HEK293 (cell line): ENCODE measurements around the gene SMIM36.

Experiments
- CTCF ChIA-PET: fragments of 350-600 bp; formaldehyde crosslinking; extraction: SDS; loops from one replicate; lab custom pipeline; 2021; ENCODE audit warnings: antibody characterized with exemption; lab: Yijun Ruan, JAX
- POLR2A ChIA-PET: fragments of 300-600 bp; formaldehyde crosslinking; extraction: SDS; loops from one replicate; lab custom pipeline; 2020; ENCODE audit warnings: antibody characterized with exemption, inconsistent platforms; lab: Yijun Ruan, JAX
- H3K27ac ChIP-seq: fragments of 200-500 bp; sonication (Bioruptor generic); 2 replicates; pipeline ENCODE4 v1.5.1; 2014; ENCODE audit warnings: low read depth, low read length, control low read depth, inconsistent platforms; ENCODE audit errors: extremely low read depth
- H3K36me3 ChIP-seq, 2 experiments: fragments of 200-500 bp in 1 of 2; sonication (Bioruptor generic) in 1 of 2; 1 replicate in 1 of 2; 2 replicates in 1 of 2; pipeline ENCODE4 v1.5.1; 2014 to 2017; ENCODE audit warnings: inconsistent platforms in 2 of 2, low read length in 2 of 2; ENCODE audit not compliant: control insufficient read depth in 2 of 2, insufficient read depth in 1 of 2
- H3K4me1 ChIP-seq: fragments of 200-500 bp; sonication (Bioruptor generic); 2 replicates; pipeline ENCODE4 v1.5.1; 2014; ENCODE audit warnings: mild to moderate bottlenecking, low read length, inconsistent platforms; ENCODE audit not compliant: control insufficient read depth, insufficient read depth
- H3K4me3 ChIP-seq: 2 replicates; pipeline ENCODE4 v1.5.1; 2011; ENCODE audit warnings: low read depth, mild to moderate bottlenecking, control low read depth, low read length, moderate library complexity
- H3K9me3 ChIP-seq: fragments of 200-500 bp; sonication (Bioruptor generic); 2 replicates; pipeline ENCODE4 v1.5.1; 2014; ENCODE audit warnings: low read depth, low read length, inconsistent platforms; ENCODE audit not compliant: control insufficient read depth, insufficient read depth
- EGR2 ChIP-seq: fragments of 450-650 bp; formaldehyde crosslinking; IDR thresholded peaks from 2 replicates; pipeline ENCODE4 v1.5.1; 2016; ENCODE audit warnings: low read depth, missing biosample characterization, missing genetic modification characterization
- GFI1B ChIP-seq: fragments of 450-650 bp; formaldehyde crosslinking; IDR thresholded peaks from 2 replicates; pipeline ENCODE4 v1.5.1; 2016; ENCODE audit warnings: missing biosample characterization, missing genetic modification characterization
- GLI2 ChIP-seq: fragments of 450-650 bp; formaldehyde crosslinking; IDR thresholded peaks from 2 replicates; pipeline ENCODE4; 2017; ENCODE audit warnings: missing biosample characterization, missing genetic modification characterization, low read depth, borderline replicate concordance
- PRDM1 ChIP-seq: fragments of 450-650 bp; formaldehyde crosslinking; IDR thresholded peaks from 2 replicates; pipeline ENCODE4; 2016; ENCODE audit warnings: missing biosample characterization, missing genetic modification characterization
- SP7 ChIP-seq: fragments of 450-650 bp; formaldehyde crosslinking; IDR thresholded peaks from 2 replicates; pipeline ENCODE4 v1.5.1; 2016; ENCODE audit warnings: missing biosample characterization, missing genetic modification characterization
- ZBTB48 ChIP-seq: fragments of 450-650 bp; formaldehyde crosslinking; IDR thresholded peaks from 2 replicates; pipeline ENCODE4 v1.5.1; 2016; ENCODE audit warnings: missing biosample characterization, missing genetic modification characterization
- ZFP41 ChIP-seq: fragments of 450-650 bp; formaldehyde crosslinking; IDR thresholded peaks from 2 replicates; pipeline ENCODE4 v1.5.1; 2016; ENCODE audit warnings: missing biosample characterization, missing genetic modification characterization, borderline replicate concordance
- ZNF114 ChIP-seq: fragments of 450-650 bp; formaldehyde crosslinking; IDR thresholded peaks from 2 replicates; pipeline ENCODE4 v1.5.0; 2017; ENCODE audit warnings: missing biosample characterization, missing genetic modification characterization
- ZNF132 ChIP-seq: fragments of 450-650 bp; formaldehyde crosslinking; IDR thresholded peaks from 2 replicates; pipeline ENCODE4 v1.5.1; 2017; ENCODE audit warnings: missing biosample characterization, missing genetic modification characterization, borderline replicate concordance
- ZNF26 ChIP-seq: fragments of 450-650 bp; formaldehyde crosslinking; IDR thresholded peaks from 2 replicates; pipeline ENCODE4 v1.5.1; 2016; ENCODE audit warnings: missing biosample characterization, missing genetic modification characterization
- ZNF292 ChIP-seq: fragments of 450-650 bp; formaldehyde crosslinking; IDR thresholded peaks from 2 replicates; pipeline ENCODE4 v1.5.1; 2016; ENCODE audit warnings: low read depth, missing biosample characterization, missing genetic modification characterization, borderline replicate concordance
- ZNF555 ChIP-seq: fragments of 450-650 bp; formaldehyde crosslinking; conservative IDR thresholded peaks from 2 replicates; pipeline ENCODE4 v1.5.1; 2017; ENCODE audit warnings: missing biosample characterization, mild to moderate bottlenecking, missing genetic modification characterization, inconsistent platforms
- ZNF561 ChIP-seq: fragments of 450-650 bp; IDR thresholded peaks from 2 replicates; pipeline ENCODE4 v1.5.1; 2018; ENCODE audit warnings: missing biosample characterization, missing genetic modification characterization, borderline replicate concordance
- ZNF629 ChIP-seq: fragments of 450-650 bp; formaldehyde crosslinking; IDR thresholded peaks from 2 replicates; pipeline ENCODE4 v1.5.1; 2017; ENCODE audit warnings: missing biosample characterization, missing genetic modification characterization
- ZNF645 ChIP-seq: fragments of 450-650 bp; formaldehyde crosslinking; IDR thresholded peaks from 2 replicates; pipeline ENCODE4; 2016; ENCODE audit warnings: missing biosample characterization, missing genetic modification characterization
- ZNF707 ChIP-seq: fragments of 450-650 bp; formaldehyde crosslinking; IDR thresholded peaks from 2 replicates; pipeline ENCODE4 v1.5.1; 2016; ENCODE audit warnings: missing biosample characterization, missing genetic modification characterization
- ZNF768 ChIP-seq: fragments of 450-650 bp; formaldehyde crosslinking; IDR thresholded peaks from 2 replicates; pipeline ENCODE4 v1.5.1; 2018; ENCODE audit warnings: missing biosample characterization, mild to moderate bottlenecking, missing genetic modification characterization
- ZNF837 ChIP-seq: fragments of 450-650 bp; formaldehyde crosslinking; IDR thresholded peaks from 2 replicates; pipeline ENCODE4 v1.5.1; 2016; ENCODE audit warnings: missing biosample characterization, missing genetic modification characterization
- ZNF843 ChIP-seq: fragments of 450-650 bp; formaldehyde crosslinking; IDR thresholded peaks from 2 replicates; pipeline ENCODE4 v1.5.1; 2016; ENCODE audit warnings: missing biosample characterization, missing genetic modification characterization
- TF ChIP-seq, protein P1 (sequence below): fragments of 450-650 bp; formaldehyde crosslinking; IDR thresholded peaks from 2 replicates; pipeline ENCODE4 v1.5.1; 2016; ENCODE audit warnings: missing biosample characterization, missing genetic modification characterization, borderline replicate concordance

SMIM36 gene

DNA sequence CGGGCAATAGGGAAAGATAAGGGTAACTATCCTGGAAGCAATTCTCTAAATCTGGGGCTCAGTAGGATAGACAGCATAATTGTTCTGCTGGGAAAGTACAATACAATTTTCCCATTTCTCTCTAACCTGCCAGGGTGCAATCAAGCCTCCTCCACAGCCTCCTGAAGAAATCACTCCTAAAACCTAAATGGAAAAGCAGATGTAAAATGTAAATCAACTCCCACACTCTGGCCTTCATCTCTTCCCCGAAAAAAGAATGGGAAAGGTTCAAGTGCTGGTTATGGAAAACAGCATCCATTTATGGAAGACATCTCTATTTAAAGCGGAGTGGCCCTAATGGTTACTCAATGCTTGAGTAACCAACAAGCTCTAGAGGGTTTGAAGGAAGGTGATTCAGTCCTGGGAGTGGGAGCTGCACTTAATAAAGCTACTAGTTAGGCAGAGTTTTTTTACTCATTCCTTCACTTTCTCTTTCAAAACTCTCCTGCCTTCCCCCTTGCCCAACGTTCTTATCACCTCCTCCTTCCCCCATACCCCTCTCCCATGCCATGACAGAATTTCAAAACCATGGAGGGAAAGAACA is 94.7 kb downstream of the SMIM36 start:
- Histone ChIP-seq H3K9me3 (no peaks in the 10 kb centered on the region), H3K4me3 (no peak overlapping the region), H3K4me1 (peaks cover 4% of the 10 kb centered on the region; the same call in 1 of the 2 replicates), H3K36me3 (peaks cover 19 to 32% of the 10 kb centered on the region in 2 experiments), H3K27ac (no peak overlapping the region)
- POLR2A ChIA-PET, result no interaction called here
- no peak for TF ChIP-seq ZNF292 (tag by site-specific recombination)
- TF ChIP-seq ZNF837 (tag by site-specific recombination), result no peak
- TF ChIP-seq ZNF132 (tag by site-specific recombination), result no peak
- no peak for TF ChIP-seq GLI2
- TF ChIP-seq ZNF707 (tag by site-specific recombination), result no peak
- TF ChIP-seq ZFP41 (tag by site-specific recombination), result no peak
- TF ChIP-seq GFI1B (tag by site-specific recombination), result no peak
- no peak for TF ChIP-seq ZNF555 (tag by site-specific recombination)
- TF ChIP-seq, protein P1, sequence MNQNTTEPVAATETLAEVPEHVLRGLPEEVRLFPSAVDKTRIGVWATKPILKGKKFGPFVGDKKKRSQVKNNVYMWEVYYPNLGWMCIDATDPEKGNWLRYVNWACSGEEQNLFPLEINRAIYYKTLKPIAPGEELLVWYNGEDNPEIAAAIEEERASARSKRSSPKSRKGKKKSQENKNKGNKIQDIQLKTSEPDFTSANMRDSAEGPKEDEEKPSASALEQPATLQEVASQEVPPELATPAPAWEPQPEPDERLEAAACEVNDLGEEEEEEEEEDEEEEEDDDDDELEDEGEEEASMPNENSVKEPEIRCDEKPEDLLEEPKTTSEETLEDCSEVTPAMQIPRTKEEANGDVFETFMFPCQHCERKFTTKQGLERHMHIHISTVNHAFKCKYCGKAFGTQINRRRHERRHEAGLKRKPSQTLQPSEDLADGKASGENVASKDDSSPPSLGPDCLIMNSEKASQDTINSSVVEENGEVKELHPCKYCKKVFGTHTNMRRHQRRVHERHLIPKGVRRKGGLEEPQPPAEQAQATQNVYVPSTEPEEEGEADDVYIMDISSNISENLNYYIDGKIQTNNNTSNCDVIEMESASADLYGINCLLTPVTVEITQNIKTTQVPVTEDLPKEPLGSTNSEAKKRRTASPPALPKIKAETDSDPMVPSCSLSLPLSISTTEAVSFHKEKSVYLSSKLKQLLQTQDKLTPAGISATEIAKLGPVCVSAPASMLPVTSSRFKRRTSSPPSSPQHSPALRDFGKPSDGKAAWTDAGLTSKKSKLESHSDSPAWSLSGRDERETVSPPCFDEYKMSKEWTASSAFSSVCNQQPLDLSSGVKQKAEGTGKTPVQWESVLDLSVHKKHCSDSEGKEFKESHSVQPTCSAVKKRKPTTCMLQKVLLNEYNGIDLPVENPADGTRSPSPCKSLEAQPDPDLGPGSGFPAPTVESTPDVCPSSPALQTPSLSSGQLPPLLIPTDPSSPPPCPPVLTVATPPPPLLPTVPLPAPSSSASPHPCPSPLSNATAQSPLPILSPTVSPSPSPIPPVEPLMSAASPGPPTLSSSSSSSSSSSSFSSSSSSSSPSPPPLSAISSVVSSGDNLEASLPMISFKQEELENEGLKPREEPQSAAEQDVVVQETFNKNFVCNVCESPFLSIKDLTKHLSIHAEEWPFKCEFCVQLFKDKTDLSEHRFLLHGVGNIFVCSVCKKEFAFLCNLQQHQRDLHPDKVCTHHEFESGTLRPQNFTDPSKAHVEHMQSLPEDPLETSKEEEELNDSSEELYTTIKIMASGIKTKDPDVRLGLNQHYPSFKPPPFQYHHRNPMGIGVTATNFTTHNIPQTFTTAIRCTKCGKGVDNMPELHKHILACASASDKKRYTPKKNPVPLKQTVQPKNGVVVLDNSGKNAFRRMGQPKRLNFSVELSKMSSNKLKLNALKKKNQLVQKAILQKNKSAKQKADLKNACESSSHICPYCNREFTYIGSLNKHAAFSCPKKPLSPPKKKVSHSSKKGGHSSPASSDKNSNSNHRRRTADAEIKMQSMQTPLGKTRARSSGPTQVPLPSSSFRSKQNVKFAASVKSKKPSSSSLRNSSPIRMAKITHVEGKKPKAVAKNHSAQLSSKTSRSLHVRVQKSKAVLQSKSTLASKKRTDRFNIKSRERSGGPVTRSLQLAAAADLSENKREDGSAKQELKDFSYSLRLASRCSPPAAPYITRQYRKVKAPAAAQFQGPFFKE, result no peak
- no peak for TF ChIP-seq ZNF843
- TF ChIP-seq SP7 (tag by site-specific recombination), result no peak
- no peak for TF ChIP-seq EGR2
- TF ChIP-seq ZNF645 (tag by site-specific recombination), result no peak
- no peak for TF ChIP-seq ZNF561 (tag by site-specific recombination)
- no peak for TF ChIP-seq ZNF768 (tag by site-specific recombination)
- CTCF ChIA-PET, result interaction anchor here (0.9 kb wide), 1 partner anchor 48 kb away, joined by 3 read pairs; no protein-coding TSS in a partner anchor

DNA sequence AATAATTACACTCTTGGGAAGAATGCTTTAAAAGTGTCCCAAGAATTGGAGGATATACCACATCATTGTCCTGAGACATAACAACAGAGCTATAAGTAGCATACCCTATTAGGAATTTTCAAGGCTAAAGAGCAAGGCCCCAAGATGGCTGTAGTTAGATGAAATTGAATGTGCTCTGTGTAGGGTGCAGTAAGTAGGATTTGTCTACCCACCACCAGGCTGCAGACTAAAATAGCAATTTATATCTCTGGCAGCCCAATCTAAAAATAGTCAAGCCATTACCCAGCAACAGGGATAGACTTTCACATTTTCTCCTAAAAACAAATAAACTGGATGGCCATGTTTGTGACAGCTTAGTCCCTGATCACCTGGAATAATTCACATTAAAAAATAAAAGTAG is 95.3 kb downstream of the SMIM36 start:
- Histone ChIP-seq H3K4me1 (peaks cover 4% of the 10 kb centered on the region; the same call in 1 of the 2 replicates), H3K27ac (no peak overlapping the region), H3K4me3 (no peak overlapping the region), H3K9me3 (no peaks in the 10 kb centered on the region), H3K36me3 (peaks cover 23 to 38% of the 10 kb centered on the region in 2 experiments)
- CTCF ChIA-PET, result interaction anchor here (0.8 to 1.0 kb wide), 2 partner anchors 60 to 61 kb away, joined by 3 to 4 read pairs; no protein-coding TSS in a partner anchor
- POLR2A ChIA-PET, result no interaction called here
- TF ChIP-seq SP7 (tag by site-specific recombination) (no peak), ZNF114 (tag by site-specific recombination) (no peak), PRDM1 (tag by site-specific recombination) (no peak), ZNF26 (tag by site-specific recombination) (no peak), ZNF629 (tag by site-specific recombination) (no peak), ZBTB48 (no peak)
- TF ChIP-seq, protein P1, result no peak
